GM18858 (cell line): ENCODE data around the gene SRRM4.

Experiments
- ATAC-seq: cut with Tn5 transposase; IDR thresholded peaks from one replicate; pipeline ENCODE4 v1.9.1; 2021; ENCODE audit not compliant: unreplicated experiment

Gene SRRM4

DNA sequence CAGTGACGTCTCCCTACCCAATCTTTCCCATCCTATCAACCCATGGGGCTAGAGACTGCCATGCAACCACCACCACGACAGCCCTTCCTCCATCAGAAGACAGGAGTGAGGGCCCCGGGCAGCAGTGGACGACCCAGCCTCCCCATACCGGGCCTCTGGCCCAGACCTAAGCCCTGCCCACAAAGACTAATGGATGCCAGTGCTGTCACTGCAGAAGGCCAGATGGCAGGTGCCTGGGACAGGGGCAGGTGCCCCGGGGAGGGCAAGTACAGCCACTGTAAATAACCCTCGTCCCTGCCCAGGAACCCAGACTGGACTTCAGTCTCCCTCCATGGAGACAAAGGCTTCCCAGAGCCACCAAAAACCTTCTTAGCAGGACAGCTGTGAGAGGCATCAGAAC is 177.1 kb downstream of the SRRM4 start:
- ATAC-seq: no peak

DNA sequence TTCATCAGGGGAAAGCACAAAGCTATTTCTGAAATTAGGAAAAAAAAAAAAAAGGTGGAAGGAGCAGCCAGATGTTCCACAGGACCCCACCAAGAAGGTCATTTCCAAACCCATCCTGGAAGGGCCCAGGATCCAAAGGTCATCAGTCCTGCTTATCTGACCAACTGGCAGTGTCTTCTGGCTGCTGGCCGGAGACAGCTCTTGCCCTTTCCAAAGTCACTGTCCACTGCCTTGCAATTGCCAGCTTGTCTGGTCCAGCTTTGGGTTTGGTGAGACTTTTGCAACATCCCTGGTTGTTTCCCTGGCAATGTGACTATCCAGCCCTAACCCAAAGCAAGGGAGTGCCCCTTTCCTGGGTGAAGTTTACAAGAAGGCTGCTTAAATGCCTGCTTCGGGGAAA is 178.5 kb downstream of the SRRM4 start:
- ATAC-seq: no peak

DNA sequence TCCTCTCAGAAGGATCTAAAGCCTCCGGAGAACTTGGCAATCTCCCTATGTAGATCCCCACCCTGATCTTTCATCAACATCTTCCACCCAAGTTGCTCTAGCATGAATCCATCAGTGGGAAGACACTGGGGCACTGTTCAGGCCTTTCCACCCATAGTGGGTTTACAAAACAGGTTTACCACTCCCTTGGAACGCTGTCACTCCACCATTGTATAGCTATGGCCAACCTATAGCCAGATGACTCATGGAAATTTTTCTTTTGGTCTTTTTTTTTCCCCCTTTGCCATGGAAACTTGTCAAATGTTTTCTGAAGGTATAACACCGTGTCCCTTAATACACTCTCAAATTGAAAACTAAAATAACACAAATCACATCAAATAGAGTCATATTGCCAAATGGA is 186.6 kb downstream of the SRRM4 start:
- ATAC-seq: no peak

DNA sequence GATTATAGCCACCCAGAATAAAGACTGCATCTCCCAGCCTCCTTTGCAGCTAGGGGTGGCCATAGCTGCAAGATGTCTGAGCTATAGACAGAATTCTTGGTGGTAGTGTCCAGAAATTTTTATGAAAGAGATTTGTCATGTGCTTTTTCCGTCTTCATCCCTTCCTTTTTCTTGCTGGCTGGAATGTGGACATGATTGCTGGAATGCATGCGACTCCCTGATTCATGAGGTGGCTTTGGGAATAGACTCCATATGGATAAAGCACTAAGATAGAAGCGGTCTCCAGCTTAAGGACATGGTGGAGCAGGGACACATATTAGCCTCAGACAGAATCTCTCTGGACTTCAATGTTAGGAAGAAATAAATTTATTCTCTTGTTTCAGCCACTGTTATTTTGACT is 187.4 kb downstream of the SRRM4 start:
- no peak for ATAC-seq

DNA sequence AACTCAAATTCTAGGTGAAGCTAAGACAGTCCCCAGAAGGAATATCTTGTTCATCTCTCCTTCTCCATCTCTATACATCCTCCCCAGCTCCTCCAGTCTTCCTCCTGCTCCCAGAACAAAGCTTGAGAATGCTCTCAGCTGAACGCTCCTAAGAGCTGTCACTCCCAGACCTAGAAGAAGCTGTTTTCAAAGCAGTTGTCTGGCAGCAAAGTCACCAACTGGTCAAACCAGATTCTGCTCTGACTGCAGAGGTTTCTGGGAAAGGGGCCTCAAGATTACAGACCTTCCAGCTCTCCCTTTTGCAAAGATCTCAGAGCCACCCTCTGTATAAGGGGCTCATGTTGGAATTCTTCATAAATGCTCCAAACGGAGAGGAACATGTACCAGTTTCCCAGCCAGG is 187.8 kb downstream of the SRRM4 start:
- ATAC-seq: no peak

DNA sequence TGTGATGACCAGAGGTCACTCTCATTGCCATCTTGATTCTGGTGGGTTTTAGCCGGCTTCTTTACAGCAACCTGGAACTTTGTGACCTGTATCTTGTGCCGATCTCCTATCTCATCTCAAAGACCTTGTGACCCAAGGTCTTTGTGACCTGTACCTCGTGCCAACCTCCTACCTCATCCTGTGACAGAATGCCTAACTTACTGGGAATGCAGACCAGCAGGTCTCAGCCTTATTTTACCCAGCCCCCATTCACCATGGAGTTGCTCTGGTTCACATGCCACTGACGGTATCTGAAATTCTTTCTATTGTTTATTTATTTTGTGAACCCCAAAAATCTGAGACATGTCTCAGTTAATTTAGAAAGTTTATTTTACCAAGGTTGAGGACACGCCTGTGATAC is 189.9 kb downstream of the SRRM4 start:
- no peak for ATAC-seq

DNA sequence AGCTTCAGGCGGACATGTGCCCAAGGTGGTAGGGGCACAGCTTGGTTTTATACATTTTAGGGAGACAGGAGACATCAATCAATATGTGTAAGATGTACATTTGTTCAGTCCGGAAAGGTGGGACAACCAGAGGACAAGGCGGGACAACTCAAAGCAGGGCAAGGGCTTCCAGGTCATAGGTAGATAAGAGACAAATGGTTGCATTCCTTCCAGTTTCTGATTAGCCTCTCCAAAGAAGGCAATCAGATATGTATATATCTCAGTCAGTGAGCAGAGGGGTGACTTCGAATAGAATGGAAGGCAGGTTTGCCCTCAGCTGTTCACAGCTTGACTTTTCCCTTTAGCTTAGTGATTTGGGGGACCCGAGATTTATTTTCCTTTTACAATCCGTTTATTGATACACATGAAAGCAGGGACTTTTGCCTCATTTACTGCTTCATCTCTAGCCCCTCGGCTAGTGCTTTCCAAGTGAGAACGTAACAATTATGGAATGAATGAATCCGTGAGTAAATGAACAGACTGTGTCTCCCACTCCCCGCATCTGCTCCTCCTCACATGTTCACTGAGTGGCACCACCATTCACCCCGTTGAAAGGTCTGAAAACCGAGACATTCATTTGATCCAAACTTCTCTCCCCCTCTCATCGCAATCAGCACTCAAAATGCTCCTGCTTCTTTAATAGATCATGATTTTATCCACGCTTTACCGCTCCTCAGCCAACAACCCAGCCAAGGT is 190.5 kb downstream of the SRRM4 start:
- no peak for ATAC-seq

DNA sequence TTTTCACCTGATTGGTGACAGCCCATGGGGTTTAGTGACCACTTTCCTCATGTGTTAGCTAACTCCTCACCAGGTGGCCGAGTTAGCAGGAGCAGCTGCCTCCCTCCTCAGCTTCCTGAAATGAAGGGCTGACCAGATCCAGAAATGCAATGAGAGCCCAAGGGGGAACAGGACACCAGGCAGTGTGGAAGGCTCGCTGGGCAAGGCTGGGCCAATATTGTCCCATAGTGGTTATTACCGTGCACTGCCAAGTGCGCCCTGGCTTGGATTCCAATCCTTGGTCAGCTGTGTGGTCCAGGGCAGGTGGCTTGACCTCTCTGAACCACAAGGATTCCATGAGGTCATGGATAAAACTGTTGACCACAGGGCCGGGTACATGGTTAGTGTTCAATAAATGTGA is 193.7 kb downstream of the SRRM4 start:
- no peak for ATAC-seq

DNA sequence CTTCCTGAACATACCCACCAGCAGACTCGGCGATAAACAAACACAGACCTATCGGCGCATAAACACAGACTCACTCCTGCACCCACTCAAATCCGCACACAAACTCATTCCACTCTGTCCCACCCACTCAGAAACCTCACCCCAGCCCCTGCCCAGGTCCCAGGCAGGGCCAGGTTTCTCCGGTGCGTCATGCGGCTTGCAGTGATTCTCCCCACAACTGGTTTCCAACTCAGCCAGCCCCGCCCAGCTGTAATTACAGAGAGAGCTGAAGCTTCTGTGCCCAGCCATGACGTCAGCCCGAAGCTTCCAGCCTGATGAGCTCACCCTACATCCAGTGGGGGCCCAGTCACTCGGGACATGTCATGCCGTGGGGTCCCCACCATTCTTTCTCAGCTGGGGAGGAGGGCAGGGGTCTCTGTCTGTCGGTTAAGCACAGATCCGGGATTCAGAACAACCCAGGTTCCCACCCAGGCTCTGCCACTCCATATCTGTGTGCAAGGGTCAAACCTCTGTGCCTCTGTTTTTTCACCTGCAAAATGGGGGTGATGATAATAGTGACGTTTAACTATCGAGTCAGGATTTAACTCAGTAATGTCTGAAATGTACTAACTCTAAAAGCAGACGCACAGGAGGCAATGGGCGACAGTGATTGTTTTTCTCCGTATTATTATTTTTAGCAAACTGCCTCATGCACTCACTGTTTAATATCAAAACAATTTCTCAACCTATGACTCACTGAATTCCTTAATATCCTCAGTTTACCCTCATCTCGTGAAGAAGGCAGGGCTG is 195.1 kb downstream of the SRRM4 start:
- no peak for ATAC-seq

DNA sequence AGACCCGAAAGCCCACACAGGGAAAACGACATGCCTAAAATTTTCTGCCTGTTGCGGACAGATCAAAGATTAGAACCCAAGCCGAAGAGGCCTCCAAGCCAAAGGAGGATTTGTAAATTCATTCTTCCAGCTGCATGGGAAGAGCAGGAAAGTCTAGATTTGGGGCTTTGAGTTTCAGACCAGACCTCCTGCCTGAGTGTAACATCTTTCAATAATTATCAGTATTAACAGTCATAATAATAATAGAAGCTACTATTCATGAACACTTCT is 195.7 kb downstream of the SRRM4 start:
- no peak for ATAC-seq

DNA sequence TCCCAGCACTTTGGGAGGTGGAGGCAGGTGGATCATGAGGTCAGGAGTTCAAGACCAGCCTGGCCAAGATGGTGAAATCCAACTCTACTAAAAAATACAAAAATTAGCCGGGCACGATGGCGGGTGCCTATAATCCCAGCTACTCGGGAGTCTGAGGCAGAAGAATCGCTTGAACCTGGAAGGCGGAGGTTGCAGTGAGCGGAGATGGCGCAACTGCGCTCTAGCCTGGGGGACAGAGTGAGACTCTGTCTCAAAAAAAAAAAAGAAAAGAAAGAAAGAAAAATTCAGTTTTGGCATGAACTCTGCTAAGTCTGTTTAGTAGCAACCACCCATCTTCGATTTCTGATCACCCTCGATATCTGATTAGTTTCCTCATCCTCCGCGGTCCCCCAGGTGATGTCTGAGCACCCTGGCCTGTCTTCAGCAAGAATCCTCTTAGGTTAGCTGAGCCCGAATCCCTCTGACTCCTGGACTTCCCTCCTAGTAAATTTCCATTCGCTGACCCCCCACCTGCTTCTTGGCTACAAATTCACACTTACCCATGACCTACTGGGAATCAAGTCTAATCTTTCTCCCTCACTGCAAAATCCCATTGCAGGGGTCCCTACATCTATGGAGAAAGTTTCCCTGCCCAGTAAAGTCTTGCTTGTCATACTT is 196.5 kb downstream of the SRRM4 start:
- ATAC-seq: no peak

DNA sequence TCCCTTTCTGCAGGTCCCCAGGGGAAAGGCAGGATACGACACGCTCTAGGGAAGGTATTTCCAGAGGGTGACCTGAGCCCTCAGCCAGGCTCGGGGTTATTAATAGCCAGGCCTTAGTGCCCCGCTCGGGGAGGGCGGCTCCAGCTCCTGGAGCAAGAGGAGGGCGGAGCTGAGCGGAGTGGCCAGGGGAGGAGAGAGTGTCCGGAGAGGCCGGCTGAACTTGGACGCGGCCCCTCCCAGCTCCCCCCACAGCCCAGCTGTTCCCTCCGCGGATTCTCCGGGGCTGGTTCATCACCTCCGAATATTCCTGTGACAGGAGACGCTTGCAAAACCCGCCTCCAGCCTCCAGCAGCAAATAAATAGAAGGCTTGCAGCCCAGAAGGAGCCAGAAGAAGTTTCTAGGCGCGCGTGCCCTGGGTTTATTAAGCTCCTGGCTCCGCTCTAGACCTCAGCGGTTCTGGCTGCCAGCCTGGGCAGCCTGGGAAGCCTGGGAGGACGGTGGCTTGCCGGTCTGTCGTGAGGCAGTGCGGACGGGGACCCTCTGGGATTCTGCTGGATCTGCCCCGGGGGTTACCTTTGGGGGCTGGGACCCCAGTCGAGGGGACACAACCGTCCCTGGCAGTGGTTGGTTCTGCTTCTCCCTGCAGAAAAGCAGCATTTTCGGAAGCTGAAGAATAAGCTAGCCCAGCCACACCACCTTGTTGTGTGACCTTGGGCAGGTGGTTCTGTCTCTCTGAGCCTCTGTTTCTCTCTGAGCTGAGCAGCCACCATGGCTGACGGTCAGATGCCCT is 197.4 kb downstream of the SRRM4 start, which contains the start of gene HSPB8:
HSPB8 (plus strand) TSS at position 388 of the 791 bp plus-strand sequence; CDS start at position 770, 382 bp downstream.
- no peak for ATAC-seq

DNA sequence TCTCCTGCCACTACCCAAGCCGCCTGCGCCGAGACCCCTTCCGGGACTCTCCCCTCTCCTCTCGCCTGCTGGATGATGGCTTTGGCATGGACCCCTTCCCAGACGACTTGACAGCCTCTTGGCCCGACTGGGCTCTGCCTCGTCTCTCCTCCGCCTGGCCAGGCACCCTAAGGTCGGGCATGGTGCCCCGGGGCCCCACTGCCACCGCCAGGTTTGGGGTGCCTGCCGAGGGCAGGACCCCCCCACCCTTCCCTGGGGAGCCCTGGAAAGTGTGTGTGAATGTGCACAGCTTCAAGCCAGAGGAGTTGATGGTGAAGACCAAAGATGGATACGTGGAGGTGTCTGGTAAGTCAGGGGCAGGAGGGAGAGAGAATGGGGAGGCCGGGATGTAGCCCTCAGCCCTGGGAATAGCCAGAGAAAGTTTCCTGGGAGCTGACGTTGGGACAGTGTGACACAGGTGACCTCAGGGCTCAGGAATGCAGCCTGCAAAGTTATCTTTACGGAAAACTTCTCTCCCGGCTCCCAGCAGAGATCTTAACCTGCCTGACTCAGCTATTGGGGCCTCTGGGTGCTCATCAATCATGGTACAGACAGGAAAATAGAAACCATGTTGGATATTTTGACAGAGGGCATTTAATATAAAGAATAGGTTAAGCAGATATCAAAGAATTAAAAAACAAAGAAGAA is 198.1 kb downstream of the SRRM4 start:
- ATAC-seq: no peak

DNA sequence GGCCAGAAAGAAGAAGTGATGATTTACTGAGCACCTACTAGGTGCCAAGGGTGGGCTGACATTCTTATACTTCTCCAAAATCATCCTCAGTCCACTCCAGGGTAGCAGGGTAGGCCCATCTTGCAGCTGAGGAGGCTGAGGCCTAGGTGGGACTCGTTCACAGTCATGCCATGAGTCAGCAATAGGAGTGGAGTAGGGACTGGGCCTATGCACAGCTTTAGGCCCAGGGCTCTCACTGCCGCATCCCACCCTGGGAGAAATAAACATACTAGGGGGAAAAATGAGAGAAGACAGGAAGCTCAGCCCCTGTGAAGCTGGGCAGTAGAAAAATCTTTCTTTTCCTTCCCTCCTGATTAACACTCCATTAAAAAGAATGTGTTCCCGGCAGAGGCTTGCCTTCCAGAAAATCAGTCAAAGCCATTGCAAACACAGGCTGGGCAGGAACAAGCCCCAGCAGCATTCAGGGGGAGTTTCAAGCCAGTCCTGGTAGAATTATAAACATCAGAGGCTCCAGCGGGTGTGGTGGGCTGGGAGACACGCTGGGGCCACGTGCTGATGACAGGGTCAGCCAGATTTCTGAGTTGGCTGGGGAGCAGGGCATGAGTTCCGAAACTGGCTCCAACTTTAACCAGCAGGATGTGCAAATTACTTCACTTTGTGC is 199.2 kb downstream of the SRRM4 start:
- no peak for ATAC-seq

DNA sequence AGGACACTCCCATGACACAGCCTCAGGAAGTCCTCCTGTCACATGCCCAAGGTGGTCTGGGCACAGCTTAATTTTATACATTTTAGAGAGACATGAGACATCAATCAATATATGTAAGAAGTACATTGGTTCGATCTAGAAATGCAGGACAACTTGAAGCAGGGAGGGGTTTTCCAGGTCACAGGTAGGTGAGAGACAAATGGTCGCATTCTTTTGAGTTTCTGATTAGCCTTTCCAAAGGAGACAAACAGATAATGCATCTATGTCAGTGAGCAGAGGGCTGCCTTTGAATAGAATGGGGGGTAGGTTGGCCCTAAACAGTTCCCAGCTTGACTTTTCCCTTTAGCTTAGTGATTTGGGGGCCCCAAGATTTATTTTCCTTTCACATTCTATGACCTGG is 199.9 kb downstream of the SRRM4 start:
- ATAC-seq: no peak

DNA sequence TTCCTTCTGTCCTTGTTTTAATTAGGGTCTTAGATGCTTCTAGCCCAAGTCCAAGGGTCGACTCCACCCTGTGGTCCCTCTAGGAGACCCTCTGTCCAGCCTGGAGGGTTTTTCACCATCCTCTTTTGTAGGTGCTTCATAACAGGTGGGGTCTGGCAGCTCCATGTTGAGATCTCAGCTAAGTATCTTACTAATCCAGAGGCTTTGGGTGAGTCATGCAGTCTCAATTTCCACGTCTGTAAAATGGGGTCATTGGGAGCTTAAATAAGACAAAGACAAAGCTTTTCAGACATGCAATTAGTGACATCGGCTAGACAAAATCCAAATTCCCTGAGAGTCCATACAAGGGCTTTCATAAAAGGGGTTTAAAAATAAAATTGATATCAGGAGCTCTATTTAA is 200.6 kb downstream of the SRRM4 start:
- no peak for ATAC-seq

DNA sequence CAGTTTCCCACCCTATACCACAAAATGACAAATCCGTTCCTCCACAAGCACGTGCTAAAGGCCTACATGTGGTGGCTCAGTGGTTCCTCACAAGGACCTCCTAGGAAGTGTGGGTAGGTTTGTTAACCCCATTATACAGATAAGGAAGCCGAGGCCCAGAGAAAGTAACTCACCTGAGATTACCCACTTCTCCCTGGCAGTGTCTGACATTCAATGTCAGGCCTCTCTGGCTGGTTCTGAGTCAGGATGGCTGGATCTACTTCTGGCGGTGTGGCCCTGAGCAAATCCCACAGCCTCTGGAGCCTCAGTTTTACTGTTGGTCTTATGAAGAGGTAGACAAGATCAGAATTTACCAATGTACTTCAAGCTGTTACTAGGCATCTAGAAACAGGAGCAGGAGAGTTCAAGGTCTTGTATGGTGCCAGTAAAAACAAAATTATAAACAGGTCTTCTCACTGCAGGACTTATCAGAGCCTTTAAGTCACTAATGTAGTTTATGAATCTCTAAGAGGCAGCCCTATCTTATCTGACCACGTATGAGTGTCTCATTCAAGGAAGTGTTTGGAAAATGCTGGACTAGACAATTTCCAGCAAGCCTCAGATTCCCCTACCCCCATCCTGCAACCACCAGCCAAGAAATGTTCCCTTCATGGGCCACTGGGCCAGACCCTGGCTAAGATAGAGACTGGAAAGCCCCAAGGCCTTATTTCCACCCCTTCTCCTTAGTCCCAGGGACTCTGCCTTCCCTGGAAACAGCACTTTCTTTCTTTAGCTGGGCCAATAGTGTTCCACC is 201.6 kb downstream of the SRRM4 start:
- ATAC-seq: no peak

DNA sequence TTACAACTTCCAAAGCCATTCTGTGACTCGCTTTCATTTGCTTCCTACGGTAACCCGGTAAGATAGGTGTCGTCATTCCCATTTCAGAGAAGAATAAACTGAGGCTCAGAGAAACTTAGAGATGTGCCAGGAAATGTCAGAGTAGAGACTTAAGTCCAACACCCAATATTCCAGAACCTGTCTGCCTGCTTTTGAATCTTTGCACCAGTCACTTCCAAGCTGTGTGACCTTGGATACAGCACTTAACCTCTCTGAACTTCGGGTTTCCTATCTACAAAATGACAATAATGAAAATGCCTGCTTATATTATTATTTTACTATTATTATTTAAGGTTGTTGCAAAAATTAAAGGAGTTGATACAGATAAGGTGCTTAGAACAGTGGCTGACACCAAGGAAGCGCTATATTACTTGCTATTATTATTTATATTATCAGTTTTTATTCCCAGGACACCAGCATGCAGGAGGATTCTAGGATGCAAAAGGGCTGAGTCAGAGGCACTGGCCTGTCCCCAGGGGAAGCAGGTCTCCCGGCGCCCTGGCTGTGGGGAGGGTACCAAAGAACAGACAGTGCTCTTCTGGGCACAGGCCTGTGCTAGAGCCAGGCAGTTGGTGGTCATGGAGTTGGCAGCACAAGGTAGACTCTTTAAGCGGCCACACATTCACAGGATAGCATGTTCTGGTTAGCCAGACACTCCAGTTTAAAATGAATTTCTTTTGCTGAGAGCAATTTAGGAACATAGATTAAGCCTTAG is 202.8 kb downstream of the SRRM4 start:
- ATAC-seq: no peak

DNA sequence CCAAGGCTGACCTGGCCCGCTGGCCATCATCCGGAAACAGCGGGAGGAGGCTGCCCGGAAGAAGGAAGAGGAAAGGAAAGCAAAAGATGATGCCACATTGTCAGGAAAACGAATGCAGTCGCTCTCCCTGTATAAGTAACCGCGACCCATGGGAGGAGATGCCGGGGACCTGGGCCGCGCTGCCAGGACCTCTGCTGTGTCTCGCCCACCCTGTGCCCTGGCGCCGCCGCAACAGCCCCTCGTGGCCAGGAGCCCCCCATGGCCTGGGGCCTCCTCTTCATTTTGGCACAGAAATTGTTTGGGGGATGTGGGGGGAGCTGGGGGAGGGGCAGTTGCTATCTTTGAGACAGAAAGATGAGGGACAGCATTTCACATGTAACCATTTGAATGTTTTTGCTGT is 213.9 kb downstream of the SRRM4 start:
- ATAC-seq: no peak
